K562 (cell line): ENCODE measurements around the gene IL12RB1. TPM values are rescaled to one million over a fixed set of nuclear protein-coding genes. Genes with fewer than 3 reads are reported as not detected.

Source experiments
- ATAC-seq: fragments of 200-7000 bp; cut with Tn5 transposase; 3 replicates; pipeline ENCODE4 v1.9.1; 2020; ENCODE audit warnings: moderate library complexity
- BruUV-seq: library from RNA; stranded (reverse); fragments of 400-500 nt; replicated peaks from 2 replicates; lab custom pipeline; 2021; lab: Mats Ljungman, UMichigan
- CTCF ChIA-PET: fragments of 300-600 bp; formaldehyde crosslinking; extraction: SDS; loops from one replicate; lab custom pipeline; 2021; ENCODE audit warnings: low intra/inter-chr PET ratio; lab: Yijun Ruan, JAX
- POLR2A ChIA-PET: fragments of 300-600, 350-650 bp; sonication (Branson Sonifier 250); formaldehyde crosslinking; extraction: SDS; loops from one replicate; lab custom pipeline; 2021; ENCODE audit warnings: antibody characterized with exemption, inconsistent platforms; lab: Yijun Ruan, JAX
- DNase-seq, 4 experiments: peaks; one replicate each; pipeline versions ENCODE4 v3.0.0 to v3.0.0-alpha.2; 2011 to 2018; ENCODE audit warnings: low spot score in 3 of 4, mixed read lengths in 3 of 4; ENCODE audit errors: extremely low read depth in 1 of 4
- FAIRE-seq: peaks from 2 replicates; lab custom pipeline; 2011; peaks lifted over from hg19 to GRCh38; lab: Jason Lieb, UNC
- H2AFZ ChIP-seq: 2 replicates; pipeline ENCODE4 v1.6.0; 2011; ENCODE audit warnings: low read depth, low read length, control low read depth, inconsistent platforms
- H3K27ac ChIP-seq: fragments of 200-600 bp; 3 replicates; pipeline ENCODE4 v1.8.0; 2011; ENCODE audit warnings: low read depth, mild to moderate bottlenecking, control low read depth, inconsistent platforms, low read length, moderate library complexity, mixed read lengths; ENCODE audit errors: extremely low read depth
- H3K27me3 ChIP-seq, 2 experiments: fragments of 300-600 bp in 1 of 2; 2 replicates in 1 of 2; 3 replicates in 1 of 2; pipeline versions ENCODE4 v1.6.0 to v1.8.0; 2011; ENCODE audit warnings: inconsistent platforms in 2 of 2, low read length in 2 of 2, mild to moderate bottlenecking in 1 of 2, mixed read lengths in 1 of 2, moderate library complexity in 1 of 2; ENCODE audit not compliant: control insufficient read depth in 2 of 2, insufficient read depth in 2 of 2
- H3K36me3 ChIP-seq: fragments of 300-600 bp; 3 replicates; pipeline ENCODE4 v1.8.0; 2011; ENCODE audit warnings: mild to moderate bottlenecking, low read length, inconsistent platforms; ENCODE audit not compliant: control insufficient read depth, insufficient read depth
- H3K4me1 ChIP-seq, 2 experiments: fragments of 200-600 bp in 1 of 2; replicated peaks in 1 of 2; 2 replicates in 1 of 2; 3 replicates in 1 of 2; pipeline versions ENCODE4 v1.5.1 to v1.8.0; 2011; ENCODE audit warnings: inconsistent platforms in 2 of 2, low read length in 2 of 2, mild to moderate bottlenecking in 1 of 2, mixed read lengths in 1 of 2, moderate library complexity in 1 of 2; ENCODE audit not compliant: control insufficient read depth in 2 of 2, insufficient read depth in 2 of 2
- H3K4me2 ChIP-seq: 2 replicates; pipeline ENCODE4 v1.6.1; 2011; ENCODE audit warnings: low read length, control low read depth, inconsistent platforms, mixed read lengths; ENCODE audit not compliant: insufficient read depth
- H3K4me3 ChIP-seq: fragments of 200-600 bp; sonication (generic), shearing (Covaris generic); 2 replicates; pipeline ENCODE4 v1.5.1; 2016; ENCODE audit warnings: control low read depth, inconsistent platforms
- H3K79me2 ChIP-seq: fragments of 200-600 bp; 3 replicates; pipeline ENCODE4 v1.8.0; 2011; ENCODE audit warnings: low read length, inconsistent platforms; ENCODE audit not compliant: control insufficient read depth, insufficient read depth
- H3K9ac ChIP-seq, 2 experiments: 2 replicates each; pipeline versions ENCODE4 v1.6.0 to v1.6.1; 2011; ENCODE audit warnings: low read depth in 2 of 2, low read length in 2 of 2, control low read depth in 1 of 2, inconsistent platforms in 1 of 2, mild to moderate bottlenecking in 1 of 2, mixed read lengths in 1 of 2; ENCODE audit not compliant: insufficient read depth in 1 of 2
- H3K9me1 ChIP-seq: one replicate; pipeline ENCODE4 v1.6.0; 2011; ENCODE audit warnings: inconsistent platforms, mild to moderate bottlenecking, low read length, moderate library complexity; ENCODE audit not compliant: control insufficient read depth, insufficient read depth
- H3K9me3 ChIP-seq: replicated peaks from 2 replicates; pipeline ENCODE4 v1.5.1; 2011; ENCODE audit warnings: low read depth, low read length, inconsistent platforms; ENCODE audit not compliant: control insufficient read depth, insufficient read depth
- H4K20me1 ChIP-seq: replicated peaks from 2 replicates; pipeline ENCODE4 v1.6.1; 2011; ENCODE audit warnings: low read length, inconsistent platforms, mixed read lengths; ENCODE audit not compliant: control insufficient read depth, insufficient read depth
- CEBPB ChIP-seq: fragments of 450-650 bp; IDR thresholded peaks from 2 replicates; pipeline ENCODE4 v1.6.1; 2016; ENCODE audit warnings: missing genetic modification characterization, missing compliant biosample characterization
- ETV5 ChIP-seq: sonication (generic); formaldehyde crosslinking; IDR thresholded peaks from 2 replicates; pipeline ENCODE4 v1.4.0; 2020; ENCODE audit warnings: low read depth, mild to moderate bottlenecking, missing genetic modification reagents
- GABPB1 ChIP-seq: sonication (generic); formaldehyde crosslinking; IDR thresholded peaks from 2 replicates; pipeline ENCODE4 v1.8.0; 2022; ENCODE audit warnings: mild to moderate bottlenecking, missing genetic modification reagents
- GATAD2B ChIP-seq: fragments of 450-650 bp; IDR thresholded peaks from 2 replicates; pipeline ENCODE4 v1.6.1; 2017; ENCODE audit warnings: mild to moderate bottlenecking, borderline replicate concordance
- JUND ChIP-seq, 2 experiments: IDR thresholded peaks; 2 replicates in 1 of 2; 3 replicates in 1 of 2; pipeline ENCODE4 v1.6.1; 2011; ENCODE audit warnings: borderline replicate concordance in 2 of 2, low read depth in 2 of 2, low read length in 2 of 2, improper control_type of control experiment in 1 of 2, missing biosample characterization in 1 of 2, missing genetic modification characterization in 1 of 2, missing genetic modification reagents in 1 of 2
- SNIP1 ChIP-seq: fragments of 450-650 bp; IDR thresholded peaks from 2 replicates; pipeline ENCODE4 v1.7.1; 2017; ENCODE audit warnings: low read depth, mild to moderate bottlenecking
- SRSF7 ChIP-seq: fragments of 200-400 bp; formaldehyde crosslinking; optimal IDR thresholded peaks from 2 replicates; pipeline ENCODE3; 2017; ENCODE audit warnings: mild to moderate bottlenecking, low read depth, low read length
- ZNF212 ChIP-seq: fragments of 450-650 bp; formaldehyde crosslinking; IDR thresholded peaks from 2 replicates; pipeline ENCODE4 v1.4.0; 2020; ENCODE audit warnings: mild to moderate bottlenecking
- WGBS: fragments of 100-300 bp; shearing (Covaris generic); methylation state at CpG from one replicate; pipeline ENCODE4 v1.1.6; 2016; ENCODE audit warnings: low coverage, mixed read lengths; ENCODE audit not compliant: insufficient coverage; ENCODE audit errors: missing lambda C conversion rate; 5-methylcytosine and 5-hydroxymethylcytosine counted together
- in situ Hi-C: fragments of 300-500 bp; cut with MboI; formaldehyde crosslinking; loops from 4 replicates; pipeline ENCODE4 v1.15.0; 2018; ENCODE audit warnings: inconsistent platforms, mixed read lengths
- intact Hi-C: fragments of 100-400 bp; cut with micrococcal nuclease; formaldehyde crosslinking; loops from 2 replicates; pipeline ENCODE4 v1.14.2; 2022
- polyA plus RNA-seq, 8 experiments: library from polyadenylated mRNA; depleted of rRNA in 4 of 8; stranded (reverse) in 5 of 8; unstranded in 3 of 8; fragments of >200 nt; fragmentation: Nextera tagmentation in 2 of 8; fragmentation: Illumina TruSeq in 1 of 8; extraction: Ambion mirVana in 2 of 8; extraction: Trizol in 1 of 8; gene quantifications; 2 replicates each; pipeline versions ENCODE4 v1.2.1 to v1.2.3, GENCODE V29; 2011 to 2014; ENCODE audit warnings: inconsistent platforms in 1 of 8, missing spikeins in 1 of 8
- total RNA-seq, 7 experiments: library from RNA; depleted of rRNA in 6 of 7; stranded (reverse); fragments of >200 nt in 6 of 7; fragmentation: Illumina TruSeq in 2 of 7; extraction: Trizol in 2 of 7; gene quantifications; 2 replicates each; pipeline versions ENCODE4 v1.2.1 to v1.2.3, GENCODE V29; 2011 to 2021; ENCODE audit warnings: low replicate concordance in 1 of 7
- TF ChIP-seq, protein P1 (sequence below): fragments of 450-650 bp; IDR thresholded peaks from 2 replicates; pipeline ENCODE4 v1.6.1; 2017; ENCODE audit warnings: antibody characterized with exemption, mild to moderate bottlenecking
- TF ChIP-seq, protein P2 (sequence below), 2 experiments: fragments of 450-650 bp; conservative IDR thresholded peaks; 2 replicates each; pipeline ENCODE4 v1.6.1; 2017; ENCODE audit warnings: mild to moderate bottlenecking in 2 of 2, moderate library complexity in 2 of 2
- TF ChIP-seq, protein P3 (sequence below): fragments of 250-450 bp; sonication (Bioruptor Pico); IDR thresholded peaks from 2 replicates; pipeline ENCODE4 v1.4.0; 2020

IL12RB1 gene
- total and polyA plus RNA-seq, 9 of the 15 experiments (the other 6 are each of a cell fraction or from before 2014, with no cell fraction given) = 0.04 to 0.07 (median 0.06) TPM; not detected in 5

DNA sequence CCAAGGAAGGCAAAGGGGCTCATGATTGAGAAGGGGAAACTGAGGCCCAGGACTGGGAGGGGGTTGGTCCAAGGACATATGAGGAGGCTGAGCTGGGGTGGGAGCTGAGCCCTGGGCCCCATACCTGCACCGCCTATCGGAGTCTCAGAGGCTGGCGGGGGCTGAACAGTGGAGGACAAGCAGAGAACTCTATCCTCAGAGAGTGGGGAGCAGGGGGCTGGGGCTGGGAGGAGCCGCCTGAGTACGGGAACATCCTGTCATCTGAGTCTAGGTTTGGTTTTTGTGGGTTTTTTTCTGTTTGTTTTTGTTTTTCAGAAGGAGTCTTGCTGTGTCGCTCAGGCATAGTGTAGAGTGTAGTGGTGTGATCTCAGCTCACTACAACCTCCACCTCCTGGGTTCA, 72.5 kb downstream of the IL12RB1 start (continued):
- TF ChIP-seq, protein P1, sequence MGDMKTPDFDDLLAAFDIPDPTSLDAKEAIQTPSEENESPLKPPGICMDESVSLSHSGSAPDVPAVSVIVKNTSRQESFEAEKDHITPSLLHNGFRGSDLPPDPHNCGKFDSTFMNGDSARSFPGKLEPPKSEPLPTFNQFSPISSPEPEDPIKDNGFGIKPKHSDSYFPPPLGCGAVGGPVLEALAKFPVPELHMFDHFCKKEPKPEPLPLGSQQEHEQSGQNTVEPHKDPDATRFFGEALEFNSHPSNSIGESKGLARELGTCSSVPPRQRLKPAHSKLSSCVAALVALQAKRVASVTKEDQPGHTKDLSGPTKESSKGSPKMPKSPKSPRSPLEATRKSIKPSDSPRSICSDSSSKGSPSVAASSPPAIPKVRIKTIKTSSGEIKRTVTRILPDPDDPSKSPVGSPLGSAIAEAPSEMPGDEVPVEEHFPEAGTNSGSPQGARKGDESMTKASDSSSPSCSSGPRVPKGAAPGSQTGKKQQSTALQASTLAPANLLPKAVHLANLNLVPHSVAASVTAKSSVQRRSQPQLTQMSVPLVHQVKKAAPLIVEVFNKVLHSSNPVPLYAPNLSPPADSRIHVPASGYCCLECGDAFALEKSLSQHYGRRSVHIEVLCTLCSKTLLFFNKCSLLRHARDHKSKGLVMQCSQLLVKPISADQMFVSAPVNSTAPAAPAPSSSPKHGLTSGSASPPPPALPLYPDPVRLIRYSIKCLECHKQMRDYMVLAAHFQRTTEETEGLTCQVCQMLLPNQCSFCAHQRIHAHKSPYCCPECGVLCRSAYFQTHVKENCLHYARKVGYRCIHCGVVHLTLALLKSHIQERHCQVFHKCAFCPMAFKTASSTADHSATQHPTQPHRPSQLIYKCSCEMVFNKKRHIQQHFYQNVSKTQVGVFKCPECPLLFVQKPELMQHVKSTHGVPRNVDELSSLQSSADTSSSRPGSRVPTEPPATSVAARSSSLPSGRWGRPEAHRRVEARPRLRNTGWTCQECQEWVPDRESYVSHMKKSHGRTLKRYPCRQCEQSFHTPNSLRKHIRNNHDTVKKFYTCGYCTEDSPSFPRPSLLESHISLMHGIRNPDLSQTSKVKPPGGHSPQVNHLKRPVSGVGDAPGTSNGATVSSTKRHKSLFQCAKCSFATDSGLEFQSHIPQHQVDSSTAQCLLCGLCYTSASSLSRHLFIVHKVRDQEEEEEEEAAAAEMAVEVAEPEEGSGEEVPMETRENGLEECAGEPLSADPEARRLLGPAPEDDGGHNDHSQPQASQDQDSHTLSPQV = no peak

DNA sequence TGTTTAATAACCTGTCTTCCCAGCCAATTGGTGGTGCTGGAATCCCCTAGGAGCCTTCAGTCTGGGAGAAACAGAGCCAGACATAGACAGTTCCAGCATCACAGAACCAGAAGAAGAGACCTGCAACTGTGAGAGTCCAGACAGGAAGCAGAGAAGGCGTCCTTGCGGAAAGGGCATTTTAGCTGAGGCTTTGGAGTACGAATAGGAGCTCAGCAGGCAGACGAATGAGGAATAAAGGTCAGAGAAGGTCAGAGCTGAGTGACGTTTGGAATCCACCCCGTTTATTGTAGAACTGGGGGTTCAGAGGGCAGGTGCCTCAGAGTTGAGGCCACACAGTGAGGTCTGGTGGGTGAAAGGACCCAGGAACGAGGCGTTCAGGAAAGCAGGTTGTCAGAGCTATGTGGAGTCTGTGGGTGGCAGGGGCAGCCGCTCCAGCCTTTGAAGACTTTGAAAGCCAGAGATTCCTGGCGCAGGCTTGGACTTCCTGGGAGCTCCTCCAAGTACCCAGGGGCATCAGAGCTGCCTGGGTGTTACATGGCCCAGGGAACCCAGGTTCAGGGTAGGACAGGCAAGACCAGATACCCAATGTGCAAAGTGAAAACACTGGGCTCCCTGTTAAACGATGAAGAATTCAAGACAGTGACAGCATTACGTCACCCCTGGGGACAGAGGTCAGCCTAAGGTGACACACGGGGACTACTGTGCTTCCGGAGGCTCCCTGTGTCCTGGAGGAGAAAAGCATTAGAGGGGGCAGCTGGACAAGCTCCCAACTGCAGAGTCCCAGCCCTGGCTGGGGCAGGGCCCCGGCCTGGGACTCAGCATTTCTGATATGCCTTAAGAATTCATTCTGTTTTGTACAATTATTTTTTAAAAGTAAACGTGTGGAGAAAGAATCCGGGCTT, 73.3 kb downstream of the IL12RB1 start:
- Histone ChIP-seq H3K9me1 (no peaks in the 10 kb centered on the region), H3K9me3 (no peaks in the 10 kb centered on the region), H3K4me1 (peaks cover 4 to 21% of the 10 kb centered on the region in 2 experiments; a peak in 3 of 5 replicates), H4K20me1 (no peaks in the 10 kb centered on the region), H3K27ac (peak overlapping the region; percentile 43; the same call in 2 of the 3 replicates), H3K4me2 (no peak overlapping the region), H3K4me3 (no peak overlapping the region), H3K79me2 (0 out of 3 replicates have a peak, but pooled peaks cover 3% of the 10 kb centered on the region), H2AFZ (no peak overlapping the region), H3K27me3 (no peaks in the 10 kb centered on the region), H3K36me3 (peaks cover 62% of the 10 kb centered on the region), H3K9ac (peak overlapping the region in 1 of 2 experiments; percentile 62; a peak in 1 of 4 replicates)
- TSS peak; percentile 73 for BruUV-seq
- FAIRE-seq (peak; percentile 79), DNase-seq (peak; percentile 24 to 57 (median 36)), ATAC-seq (peak; percentile 77)
- in situ Hi-C loops = no loop called here
- intact Hi-C loops = no loop called here
- 69% methylated on average over 16 of the region's 17 CpGs for WGBS
- CTCF ChIA-PET = no interaction called here
- POLR2A ChIA-PET = interaction anchor here (0.6 kb wide), 2 partner anchors 150 to 407 kb away, joined by 3 to 4 read pairs; no protein-coding TSS in a partner anchor
- TF ChIP-seq SRSF7 (no peak), ZNF212 (CRISPR knock-in tag) (no peak), CEBPB (tag) (peak; percentile 54), ETV5 (CRISPR knock-in tag) (peak; percentile 69), SNIP1 (no peak), GATAD2B (no peak), JUND (IDR thresholded peaks at IDR 0.05; ENCODE audit: borderline replicate concordance, low read depth, low read length) (peak; percentile 84), JUND (tag; IDR thresholded peaks at IDR 0.05; ENCODE audit: borderline replicate concordance, low read depth, low read length) (peak; percentile 77; the same call in 1 of the 3 replicates), GABPB1 (CRISPR knock-in tag) (peak; percentile 26; the same call in 1 of the 2 replicates)
- TF ChIP-seq, protein P2, sequence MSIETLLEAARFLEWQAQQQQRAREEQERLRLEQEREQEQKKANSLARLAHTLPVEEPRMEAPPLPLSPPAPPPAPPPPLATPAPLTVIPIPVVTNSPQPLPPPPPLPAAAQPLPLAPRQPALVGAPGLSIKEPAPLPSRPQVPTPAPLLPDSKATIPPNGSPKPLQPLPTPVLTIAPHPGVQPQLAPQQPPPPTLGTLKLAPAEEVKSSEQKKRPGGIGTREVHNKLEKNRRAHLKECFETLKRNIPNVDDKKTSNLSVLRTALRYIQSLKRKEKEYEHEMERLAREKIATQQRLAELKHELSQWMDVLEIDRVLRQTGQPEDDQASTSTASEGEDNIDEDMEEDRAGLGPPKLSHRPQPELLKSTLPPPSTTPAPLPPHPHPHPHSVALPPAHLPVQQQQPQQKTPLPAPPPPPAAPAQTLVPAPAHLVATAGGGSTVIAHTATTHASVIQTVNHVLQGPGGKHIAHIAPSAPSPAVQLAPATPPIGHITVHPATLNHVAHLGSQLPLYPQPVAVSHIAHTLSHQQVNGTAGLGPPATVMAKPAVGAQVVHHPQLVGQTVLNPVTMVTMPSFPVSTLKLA (conservative IDR thresholded peaks at IDR 0.05) = 0 out of 4 replicates have a peak, but pooled peaks of 1 of the 2 experiments have one; percentile 24
- TF ChIP-seq, protein P3, sequence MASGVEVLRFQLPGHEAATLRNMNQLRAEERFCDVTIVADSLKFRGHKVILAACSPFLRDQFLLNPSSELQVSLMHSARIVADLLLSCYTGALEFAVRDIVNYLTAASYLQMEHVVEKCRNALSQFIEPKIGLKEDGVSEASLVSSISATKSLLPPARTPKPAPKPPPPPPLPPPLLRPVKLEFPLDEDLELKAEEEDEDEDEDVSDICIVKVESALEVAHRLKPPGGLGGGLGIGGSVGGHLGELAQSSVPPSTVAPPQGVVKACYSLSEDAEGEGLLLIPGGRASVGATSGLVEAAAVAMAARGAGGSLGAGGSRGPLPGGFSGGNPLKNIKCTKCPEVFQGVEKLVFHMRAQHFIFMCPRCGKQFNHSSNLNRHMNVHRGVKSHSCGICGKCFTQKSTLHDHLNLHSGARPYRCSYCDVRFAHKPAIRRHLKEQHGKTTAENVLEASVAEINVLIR (CRISPR knock-in tag) = no peak
